Liver (tissue), 9 donors: Measurements from ENCODE around the gene GNG13. TPM values are rescaled to one million over a fixed set of nuclear protein-coding genes. Genes with fewer than 3 reads are reported as not detected.

Experiments
- DNase-seq: peaks from one replicate; pipeline ENCODE4 v3.0.0-alpha.2; 2017; ENCODE audit warnings: low spot score
- H3K27ac ChIP-seq, 2 donors: one replicate each; pipeline ENCODE4 v1.7.0; 2013; ENCODE audit warnings: inconsistent platforms in 2 of 2, low read length in 2 of 2, control low read depth in 1 of 2, low read depth in 1 of 2, mild to moderate bottlenecking in 1 of 2
- H3K27me3 ChIP-seq, 4 donors: one replicate each; pipeline versions ENCODE4 v1.6.1 to v1.7.0; 2013; ENCODE audit warnings: low read length in 3 of 4, inconsistent platforms in 1 of 4, mild to moderate bottlenecking in 1 of 4, moderate library complexity in 1 of 4; ENCODE audit not compliant: control insufficient read depth in 4 of 4, insufficient read depth in 4 of 4
- H3K36me3 ChIP-seq, 4 donors: one replicate each; pipeline versions ENCODE4 v1.6.1 to v1.7.0; 2013; ENCODE audit warnings: low read length in 3 of 4, mild to moderate bottlenecking in 3 of 4, low read depth in 1 of 4, moderate library complexity in 1 of 4; ENCODE audit not compliant: control insufficient read depth in 4 of 4, insufficient read depth in 3 of 4
- H3K4me1 ChIP-seq, 4 donors: one replicate each; pipeline versions ENCODE4 v1.6.1 to v1.7.0; 2013; ENCODE audit warnings: low read length in 3 of 4, mild to moderate bottlenecking in 3 of 4, moderate library complexity in 1 of 4; ENCODE audit not compliant: control insufficient read depth in 4 of 4, insufficient read depth in 4 of 4
- H3K4me3 ChIP-seq, 3 donors: one replicate each; pipeline versions ENCODE4 v1.6.1 to v1.7.0; 2013; ENCODE audit warnings: low read length in 3 of 3, control low read depth in 1 of 3, low read depth in 1 of 3, mild to moderate bottlenecking in 1 of 3
- H3K9ac ChIP-seq, 2 donors: one replicate each; pipeline ENCODE4 v1.7.0; 2013; ENCODE audit warnings: low read length in 2 of 2, mild to moderate bottlenecking in 2 of 2, moderate library complexity in 2 of 2, control low read depth in 1 of 2, low read depth in 1 of 2
- H3K9me3 ChIP-seq, 4 donors: one replicate each; pipeline versions ENCODE4 v1.6.1 to v1.7.0; 2013; ENCODE audit warnings: low read length in 3 of 4; ENCODE audit not compliant: control insufficient read depth in 4 of 4
- EGR1 ChIP-seq, 2 donors: IDR thresholded peaks; 2 replicates each; pipeline ENCODE4 v1.6.1; 2016 to 2018; ENCODE audit warnings: antibody characterized with exemption in 2 of 2, low read depth in 2 of 2
- FOXA1 ChIP-seq: IDR thresholded peaks from 2 replicates; pipeline ENCODE4 v1.6.1; 2016; ENCODE audit warnings: antibody characterized with exemption
- GABPA ChIP-seq, 2 donors: IDR thresholded peaks in 1 of 2; conservative IDR thresholded peaks in 1 of 2; 2 replicates each; pipeline ENCODE4 v1.6.1; 2016; ENCODE audit warnings: antibody characterized with exemption in 2 of 2, mild to moderate bottlenecking in 1 of 2, moderate library complexity in 1 of 2
- HNF4A ChIP-seq, 2 donors: conservative IDR thresholded peaks; 2 replicates each; pipeline ENCODE4 v1.6.1; 2016; ENCODE audit warnings: antibody characterized with exemption in 2 of 2, mild to moderate bottlenecking in 2 of 2
- HNF4G ChIP-seq: IDR thresholded peaks from 2 replicates; pipeline ENCODE4 v1.6.1; 2016; ENCODE audit warnings: antibody characterized with exemption
- JUND ChIP-seq, 2 donors: IDR thresholded peaks; 2 replicates each; pipeline ENCODE4 v1.6.1; 2016; ENCODE audit warnings: antibody characterized with exemption in 2 of 2
- NR2F2 ChIP-seq: IDR thresholded peaks from 2 replicates; pipeline ENCODE4 v1.6.1; 2016; ENCODE audit warnings: antibody characterized with exemption
- RAD21 ChIP-seq, 2 donors: IDR thresholded peaks; 2 replicates each; pipeline ENCODE4 v1.6.1; 2016; ENCODE audit warnings: antibody characterized with exemption in 2 of 2, mild to moderate bottlenecking in 2 of 2
- SP1 ChIP-seq: IDR thresholded peaks from 2 replicates; pipeline ENCODE4 v1.6.1; 2018; ENCODE audit warnings: antibody characterized with exemption, mild to moderate bottlenecking
- TAF1 ChIP-seq: conservative IDR thresholded peaks from 2 replicates; pipeline ENCODE4 v1.6.1; 2016; ENCODE audit warnings: antibody characterized with exemption, mild to moderate bottlenecking
- YY1 ChIP-seq: IDR thresholded peaks from 2 replicates; pipeline ENCODE4 v1.6.1; 2016; ENCODE audit warnings: antibody characterized with exemption, mild to moderate bottlenecking
- WGBS: extraction: QIAGEN DNeasy Blood & Tissue Kit; methylation state at CpG from one replicate; pipeline ENCODE4 v1.1.7; 2013; 5-methylcytosine and 5-hydroxymethylcytosine counted together
- polyA plus RNA-seq, 2 donors: library from polyadenylated mRNA; stranded (reverse) in 1 of 2; unstranded in 1 of 2; fragments of 200-250 nt in 1 of 2; fragments of >200 nt in 1 of 2; fragmentation: Nextera tagmentation in 1 of 2; extraction: Ambion mirVana in 1 of 2; gene quantifications; one replicate each; pipeline versions ENCODE4 v1.2.1 to v1.2.3, GENCODE V29; 2013 to 2015
- total RNA-seq, 2 donors: library from RNA; depleted of rRNA; stranded (reverse); fragments of >200 nt; gene quantifications; one replicate each; pipeline ENCODE4 v1.2.3, GENCODE V29; 2014
- TF ChIP-seq, protein P1 (sequence below): fragments of 150-350 bp; IDR thresholded peaks from 2 replicates; pipeline ENCODE4 v1.5.1; 2017; ENCODE audit warnings: improper control_type of control experiment, low read depth, low read length; ENCODE audit not compliant: missing input control
- TF ChIP-seq, protein P2 (sequence below): IDR thresholded peaks from 2 replicates; pipeline ENCODE4 v1.6.1; 2016; ENCODE audit warnings: antibody characterized with exemption
- TF ChIP-seq, protein P3 (sequence below): IDR thresholded peaks from 2 replicates; pipeline ENCODE4 v1.6.1; 2016; ENCODE audit warnings: antibody characterized with exemption
- TF ChIP-seq, protein P4 (sequence below): IDR thresholded peaks from 2 replicates; pipeline ENCODE4 v1.6.1; 2016; ENCODE audit warnings: antibody characterized with exemption, mild to moderate bottlenecking
- donor health status: healthy.
- donor health status: healthy.
- donor health status: healthy.
- donor health status: healthy.
- donor health status: healthy.

The GNG13 gene
- total and polyA plus RNA-seq, 4 donors: not detected

DNA sequence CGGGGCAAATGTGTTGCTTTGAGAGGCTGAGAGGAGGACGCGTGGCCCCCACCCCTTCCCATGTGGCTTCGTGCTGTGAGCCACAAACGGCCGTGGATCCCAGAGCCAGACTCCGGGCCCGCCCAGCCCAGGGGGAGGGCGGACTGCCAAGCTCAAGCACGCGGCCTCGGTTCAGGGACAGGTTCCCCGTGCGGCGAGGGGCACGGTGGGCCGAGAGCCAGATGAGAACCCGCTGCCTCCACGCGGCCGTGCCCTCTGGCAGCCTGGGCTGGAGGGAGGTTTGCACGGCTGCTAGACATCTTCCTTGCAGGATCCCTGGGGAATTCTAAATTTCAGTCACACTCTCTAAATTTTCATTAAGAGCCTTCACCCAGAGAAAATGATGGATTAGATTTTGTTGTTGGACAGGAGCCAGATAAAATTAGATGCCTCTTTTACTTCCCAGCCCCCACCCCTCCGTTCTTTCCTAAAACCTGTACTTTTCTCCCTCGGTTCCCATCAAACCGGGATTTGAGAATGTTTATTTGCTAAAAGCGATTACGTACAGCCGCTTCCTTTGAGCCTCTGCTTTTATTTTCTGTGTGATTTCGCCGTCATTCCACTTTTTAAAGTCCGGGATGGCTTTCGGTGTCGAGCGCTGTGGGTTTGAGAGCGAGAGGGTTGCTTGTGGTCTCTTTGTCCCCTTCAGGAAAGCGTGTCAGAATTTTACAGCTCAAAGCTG lies 25.0 kb upstream of the GNG13 start:
- Histone ChIP-seq H3K36me3 (no peaks in the 10 kb centered on the region), H3K27ac (no peak overlapping the region), H3K27me3 (peaks cover 0 to 3% (median 0%) of the 10 kb centered on the region in 4 donors), H3K4me3 (no peak overlapping the region), H3K9ac (no peak overlapping the region), H3K9me3 (no peaks in the 10 kb centered on the region), H3K4me1 (no peaks in the 10 kb centered on the region)
- WGBS: 70% methylated on average over 36 of the region's 36 CpGs
- DNase-seq: no peak
- TF ChIP-seq FOXA1: no peak
- TF ChIP-seq NR2F2: no peak
- no peak for TF ChIP-seq JUND (IDR thresholded peaks at IDR 0.05)
- no peak for TF ChIP-seq SP1
- TF ChIP-seq, protein P1, sequence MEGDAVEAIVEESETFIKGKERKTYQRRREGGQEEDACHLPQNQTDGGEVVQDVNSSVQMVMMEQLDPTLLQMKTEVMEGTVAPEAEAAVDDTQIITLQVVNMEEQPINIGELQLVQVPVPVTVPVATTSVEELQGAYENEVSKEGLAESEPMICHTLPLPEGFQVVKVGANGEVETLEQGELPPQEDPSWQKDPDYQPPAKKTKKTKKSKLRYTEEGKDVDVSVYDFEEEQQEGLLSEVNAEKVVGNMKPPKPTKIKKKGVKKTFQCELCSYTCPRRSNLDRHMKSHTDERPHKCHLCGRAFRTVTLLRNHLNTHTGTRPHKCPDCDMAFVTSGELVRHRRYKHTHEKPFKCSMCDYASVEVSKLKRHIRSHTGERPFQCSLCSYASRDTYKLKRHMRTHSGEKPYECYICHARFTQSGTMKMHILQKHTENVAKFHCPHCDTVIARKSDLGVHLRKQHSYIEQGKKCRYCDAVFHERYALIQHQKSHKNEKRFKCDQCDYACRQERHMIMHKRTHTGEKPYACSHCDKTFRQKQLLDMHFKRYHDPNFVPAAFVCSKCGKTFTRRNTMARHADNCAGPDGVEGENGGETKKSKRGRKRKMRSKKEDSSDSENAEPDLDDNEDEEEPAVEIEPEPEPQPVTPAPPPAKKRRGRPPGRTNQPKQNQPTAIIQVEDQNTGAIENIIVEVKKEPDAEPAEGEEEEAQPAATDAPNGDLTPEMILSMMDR: no peak
- TF ChIP-seq GABPA (IDR thresholded peaks at IDR 0.05 in 1 of 2, conservative IDR thresholded peaks at IDR 0.05 in 1 of 2): no peak
- no peak for TF ChIP-seq EGR1 (IDR thresholded peaks at IDR 0.05; ENCODE audit: low read depth in 2 of 2)
- TF ChIP-seq, protein P2, sequence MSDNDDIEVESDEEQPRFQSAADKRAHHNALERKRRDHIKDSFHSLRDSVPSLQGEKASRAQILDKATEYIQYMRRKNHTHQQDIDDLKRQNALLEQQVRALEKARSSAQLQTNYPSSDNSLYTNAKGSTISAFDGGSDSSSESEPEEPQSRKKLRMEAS: no peak
- no peak for TF ChIP-seq TAF1
- TF ChIP-seq HNF4A (conservative IDR thresholded peaks at IDR 0.05): no peak
- TF ChIP-seq YY1: no peak

DNA sequence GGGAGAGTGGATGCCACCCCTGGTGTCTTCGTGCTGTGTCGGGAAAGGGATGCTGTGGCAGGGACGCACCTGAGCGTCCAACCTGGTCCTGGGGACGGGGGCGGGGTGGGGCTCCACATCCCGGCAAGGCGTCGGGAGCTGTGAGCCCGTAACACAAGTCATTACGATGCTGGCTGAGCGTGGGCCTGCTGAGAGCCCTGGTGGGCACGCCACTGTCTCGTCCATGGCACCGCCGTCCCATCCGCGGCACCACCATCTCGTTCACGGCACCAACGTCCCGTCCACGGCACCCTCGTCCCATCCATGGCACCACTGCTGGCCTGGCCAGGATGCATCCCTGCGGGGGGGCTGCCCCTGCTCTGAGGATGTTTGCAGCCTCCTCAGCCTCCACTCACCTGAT lies 24.1 kb upstream of the GNG13 start:
- no peaks in the 10 kb centered on the region for H3K4me1 ChIP-seq
- H3K36me3 ChIP-seq: no peaks in the 10 kb centered on the region
- no peak overlapping the region for H3K27ac ChIP-seq
- no peak overlapping the region for H3K4me3 ChIP-seq
- DNase-seq: no peak
- peaks cover 0 to 3% (median 0%) of the 10 kb centered on the region in 4 donors for H3K27me3 ChIP-seq
- H3K9ac ChIP-seq: no peak overlapping the region
- WGBS: 89% methylated on average over 25 of the region's 25 CpGs
- no peaks in the 10 kb centered on the region for H3K9me3 ChIP-seq
- no peak for TF ChIP-seq TAF1
- no peak for TF ChIP-seq JUND (IDR thresholded peaks at IDR 0.05)
- TF ChIP-seq RAD21 (IDR thresholded peaks at IDR 0.05): no peak
- TF ChIP-seq HNF4G: no peak
- TF ChIP-seq, protein P3, sequence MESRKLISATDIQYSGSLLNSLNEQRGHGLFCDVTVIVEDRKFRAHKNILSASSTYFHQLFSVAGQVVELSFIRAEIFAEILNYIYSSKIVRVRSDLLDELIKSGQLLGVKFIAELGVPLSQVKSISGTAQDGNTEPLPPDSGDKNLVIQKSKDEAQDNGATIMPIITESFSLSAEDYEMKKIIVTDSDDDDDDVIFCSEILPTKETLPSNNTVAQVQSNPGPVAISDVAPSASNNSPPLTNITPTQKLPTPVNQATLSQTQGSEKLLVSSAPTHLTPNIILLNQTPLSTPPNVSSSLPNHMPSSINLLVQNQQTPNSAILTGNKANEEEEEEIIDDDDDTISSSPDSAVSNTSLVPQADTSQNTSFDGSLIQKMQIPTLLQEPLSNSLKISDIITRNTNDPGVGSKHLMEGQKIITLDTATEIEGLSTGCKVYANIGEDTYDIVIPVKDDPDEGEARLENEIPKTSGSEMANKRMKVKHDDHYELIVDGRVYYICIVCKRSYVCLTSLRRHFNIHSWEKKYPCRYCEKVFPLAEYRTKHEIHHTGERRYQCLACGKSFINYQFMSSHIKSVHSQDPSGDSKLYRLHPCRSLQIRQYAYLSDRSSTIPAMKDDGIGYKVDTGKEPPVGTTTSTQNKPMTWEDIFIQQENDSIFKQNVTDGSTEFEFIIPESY: no peak
- TF ChIP-seq HNF4A (conservative IDR thresholded peaks at IDR 0.05): no peak
- no peak for TF ChIP-seq YY1
- TF ChIP-seq, protein P2: no peak
- TF ChIP-seq, protein P4, sequence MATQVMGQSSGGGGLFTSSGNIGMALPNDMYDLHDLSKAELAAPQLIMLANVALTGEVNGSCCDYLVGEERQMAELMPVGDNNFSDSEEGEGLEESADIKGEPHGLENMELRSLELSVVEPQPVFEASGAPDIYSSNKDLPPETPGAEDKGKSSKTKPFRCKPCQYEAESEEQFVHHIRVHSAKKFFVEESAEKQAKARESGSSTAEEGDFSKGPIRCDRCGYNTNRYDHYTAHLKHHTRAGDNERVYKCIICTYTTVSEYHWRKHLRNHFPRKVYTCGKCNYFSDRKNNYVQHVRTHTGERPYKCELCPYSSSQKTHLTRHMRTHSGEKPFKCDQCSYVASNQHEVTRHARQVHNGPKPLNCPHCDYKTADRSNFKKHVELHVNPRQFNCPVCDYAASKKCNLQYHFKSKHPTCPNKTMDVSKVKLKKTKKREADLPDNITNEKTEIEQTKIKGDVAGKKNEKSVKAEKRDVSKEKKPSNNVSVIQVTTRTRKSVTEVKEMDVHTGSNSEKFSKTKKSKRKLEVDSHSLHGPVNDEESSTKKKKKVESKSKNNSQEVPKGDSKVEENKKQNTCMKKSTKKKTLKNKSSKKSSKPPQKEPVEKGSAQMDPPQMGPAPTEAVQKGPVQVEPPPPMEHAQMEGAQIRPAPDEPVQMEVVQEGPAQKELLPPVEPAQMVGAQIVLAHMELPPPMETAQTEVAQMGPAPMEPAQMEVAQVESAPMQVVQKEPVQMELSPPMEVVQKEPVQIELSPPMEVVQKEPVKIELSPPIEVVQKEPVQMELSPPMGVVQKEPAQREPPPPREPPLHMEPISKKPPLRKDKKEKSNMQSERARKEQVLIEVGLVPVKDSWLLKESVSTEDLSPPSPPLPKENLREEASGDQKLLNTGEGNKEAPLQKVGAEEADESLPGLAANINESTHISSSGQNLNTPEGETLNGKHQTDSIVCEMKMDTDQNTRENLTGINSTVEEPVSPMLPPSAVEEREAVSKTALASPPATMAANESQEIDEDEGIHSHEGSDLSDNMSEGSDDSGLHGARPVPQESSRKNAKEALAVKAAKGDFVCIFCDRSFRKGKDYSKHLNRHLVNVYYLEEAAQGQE: no peak
